Activated CD4-positive, alpha-beta T cell treated with anti-CD3 and anti-CD28 coated beads for 36 hours (primary cell): ENCODE measurements around the gene MSH3. TPM values are rescaled to one million over a fixed set of nuclear protein-coding genes. Genes with fewer than 3 reads are reported as not detected.
A peak's percentile ranks its signal among the peaks of the same experiment; 100 is the strongest.

ENCODE experiments used
- ATAC-seq: fragments of 200-7000 bp; cut with Tn5 transposase; one replicate; pipeline ENCODE4 v1.10.0; 2021; ENCODE audit warnings: mild to moderate bottlenecking, moderate library complexity
- CTCF ChIA-PET: fragments of 350-600 bp; sonication (Branson Sonifier 250); formaldehyde crosslinking; loops from one replicate; lab custom pipeline; 2021; ENCODE audit warnings: antibody characterized with exemption; lab: Charles Lee
- POLR2A ChIA-PET: fragments of 350-600 bp; sonication (Branson Sonifier 250); formaldehyde crosslinking; loops from one replicate; lab custom pipeline; 2021; ENCODE audit warnings: antibody characterized with exemption, inconsistent platforms; lab: Charles Lee
- DNase-seq: peaks from one replicate; pipeline ENCODE4 v3.0.0-alpha.2; 2020
- H3K27ac Mint-ChIP-seq: one replicate; pipeline ENCODE4 v1.8.0; 2021; ENCODE audit warnings: mixed read lengths
- H3K27me3 Mint-ChIP-seq: one replicate; pipeline ENCODE4 v1.8.0; 2021; ENCODE audit warnings: mixed read lengths
- H3K36me3 Mint-ChIP-seq: one replicate; pipeline ENCODE4 v1.8.0; 2021; ENCODE audit warnings: low read depth, mixed read lengths
- H3K4me1 Mint-ChIP-seq: one replicate; pipeline ENCODE4 v1.8.0; 2021; ENCODE audit warnings: mixed read lengths
- H3K4me3 Mint-ChIP-seq: one replicate; pipeline ENCODE4 v1.8.0; 2021; ENCODE audit warnings: mild to moderate bottlenecking, moderate library complexity, mixed read lengths
- H3K9me3 Mint-ChIP-seq: one replicate; pipeline ENCODE4 v1.8.0; 2021; ENCODE audit warnings: low read depth, mixed read lengths
- intact Hi-C, 2 experiments: fragments of 100-400 bp; cut with DNase I in 1 of 2; cut with micrococcal nuclease in 1 of 2; formaldehyde crosslinking; loops; one replicate each; pipeline versions ENCODE4 v1.14.2 to v1.15.1; 2022 to 2024; cut with DNase I, micrococcal nuclease
- total RNA-seq, 2 experiments: library from RNA; stranded (reverse); gene quantifications; one replicate each; pipeline ENCODE4 v1.2.3, GENCODE V29; 2021

The MSH3 gene
- total RNA-seq, 2 experiments from 2014 or later = 25.6 to 27.1 TPM

DNA sequence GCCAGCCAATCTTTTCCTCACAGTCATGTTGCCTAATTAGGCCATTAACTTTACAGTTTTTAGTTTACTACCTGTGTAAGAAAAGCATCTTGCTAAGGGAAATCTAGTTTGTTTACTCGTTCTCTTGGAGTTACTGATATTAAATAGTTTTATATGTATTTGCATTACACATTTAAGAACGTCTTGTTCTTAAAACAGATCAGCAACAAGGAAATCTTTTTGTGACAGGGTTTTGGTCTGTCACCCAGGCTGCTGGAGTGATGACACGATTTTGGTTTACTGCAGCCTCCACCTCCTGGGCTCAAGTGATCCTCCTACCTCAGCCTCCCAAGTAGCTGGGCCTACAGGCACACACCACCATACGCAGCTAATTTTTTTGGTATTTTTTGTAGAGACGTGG, 29.2 kb upstream of the MSH3 start:
- H3K4me3 Mint-ChIP-seq = no peak overlapping the region
- DNase-seq (no peak), ATAC-seq (no peak)
- H3K27ac Mint-ChIP-seq = no peak overlapping the region
- CTCF ChIA-PET = no interaction called here
- H3K4me1 Mint-ChIP-seq = no peaks in the 10 kb centered on the region
- peaks cover 37% of the 10 kb centered on the region for H3K36me3 Mint-ChIP-seq
- intact Hi-C loops = no loop called here
- no peaks in the 10 kb centered on the region for H3K9me3 Mint-ChIP-seq
- no peaks in the 10 kb centered on the region for H3K27me3 Mint-ChIP-seq
- POLR2A ChIA-PET = no interaction called here

DNA sequence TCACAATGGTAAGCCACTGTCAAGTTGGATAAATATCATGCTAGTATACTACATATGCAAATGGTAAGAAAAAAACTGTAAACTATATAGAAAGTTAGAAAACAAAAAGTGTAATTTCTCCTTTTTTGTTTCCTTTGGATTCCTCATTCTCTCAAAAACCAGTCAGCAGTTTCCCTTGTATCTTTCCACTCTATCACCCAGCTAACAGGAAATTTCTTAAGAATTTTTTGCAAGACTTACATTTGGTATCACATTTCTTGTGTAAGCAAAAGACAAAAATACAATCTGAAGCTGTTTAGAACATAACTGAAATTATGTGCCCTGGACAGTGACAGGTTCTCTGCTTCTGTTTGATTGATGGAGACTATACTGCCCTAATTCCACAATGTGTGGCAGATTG, 25.2 kb upstream of the MSH3 start:
- no peak for DNase-seq
- no peaks in the 10 kb centered on the region for H3K9me3 Mint-ChIP-seq
- ChIA-PET CTCF (interaction anchor here (0.6 to 0.8 kb wide), 2 partner anchors 18 to 815 kb away, joined by 3 to 4 read pairs; no protein-coding TSS in a partner anchor), POLR2A (no interaction called here)
- intact Hi-C loops = no loop called here
- H3K4me1 Mint-ChIP-seq = peaks cover 2% of the 10 kb centered on the region
- H3K27me3 Mint-ChIP-seq = no peaks in the 10 kb centered on the region
- no peak overlapping the region for H3K4me3 Mint-ChIP-seq
- no peak for ATAC-seq
- H3K27ac Mint-ChIP-seq = no peak overlapping the region
- H3K36me3 Mint-ChIP-seq = peaks cover 39% of the 10 kb centered on the region

DNA sequence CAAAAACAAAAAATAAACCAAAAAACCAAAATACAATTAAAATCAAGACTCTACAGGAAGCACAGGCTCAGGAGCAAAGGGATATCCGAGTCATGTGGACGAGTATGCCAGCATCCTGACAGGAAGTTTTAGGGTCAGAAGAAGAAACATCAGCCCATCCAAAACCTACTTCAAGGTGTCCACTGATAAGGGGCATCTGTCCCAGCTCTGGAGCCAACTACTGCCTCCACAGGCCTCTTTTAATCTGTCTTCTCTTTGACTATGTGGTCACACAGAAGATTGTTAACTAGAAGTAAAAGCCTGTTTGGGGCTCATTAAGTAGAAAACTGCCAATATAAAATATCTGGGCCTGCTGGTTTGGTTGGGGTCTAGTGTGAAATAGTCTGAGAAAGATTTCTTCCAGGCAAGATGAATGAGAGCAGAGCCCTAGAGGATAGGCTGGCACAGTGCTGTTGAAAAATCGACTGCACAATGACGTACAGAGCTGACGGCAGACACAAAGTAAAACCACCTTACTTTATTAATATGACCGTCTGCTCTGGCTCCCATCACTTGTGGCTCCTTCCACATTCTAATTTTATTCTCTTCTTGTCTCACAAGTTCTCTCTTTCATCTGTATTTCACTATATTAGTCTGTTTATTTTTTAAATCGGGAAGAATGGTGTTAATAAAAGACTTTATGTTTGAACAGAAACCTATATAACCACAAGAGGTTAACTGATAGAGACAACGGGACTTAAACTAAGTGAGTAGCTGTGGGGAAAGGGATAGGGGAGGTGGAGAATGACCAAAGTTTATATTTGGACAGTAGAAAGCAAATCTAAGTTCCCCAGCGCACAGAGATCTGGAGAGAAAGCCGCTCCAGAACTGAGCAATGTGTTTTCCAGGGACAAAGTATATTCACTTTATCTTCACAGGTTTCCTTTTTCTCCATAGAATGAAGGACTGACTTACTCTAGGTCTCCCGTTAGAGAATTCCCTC, 22.9 kb upstream of the MSH3 start:
- ChIA-PET POLR2A (no interaction called here), CTCF (no interaction called here)
- peaks cover 4% of the 10 kb centered on the region for H3K4me1 Mint-ChIP-seq
- no peak for DNase-seq
- H3K4me3 Mint-ChIP-seq = no peak overlapping the region
- intact Hi-C loops = no loop called here
- no peak for ATAC-seq
- H3K36me3 Mint-ChIP-seq = peaks cover 44% of the 10 kb centered on the region
- H3K27ac Mint-ChIP-seq = no peak overlapping the region
- H3K9me3 Mint-ChIP-seq = no peaks in the 10 kb centered on the region
- no peaks in the 10 kb centered on the region for H3K27me3 Mint-ChIP-seq

DNA sequence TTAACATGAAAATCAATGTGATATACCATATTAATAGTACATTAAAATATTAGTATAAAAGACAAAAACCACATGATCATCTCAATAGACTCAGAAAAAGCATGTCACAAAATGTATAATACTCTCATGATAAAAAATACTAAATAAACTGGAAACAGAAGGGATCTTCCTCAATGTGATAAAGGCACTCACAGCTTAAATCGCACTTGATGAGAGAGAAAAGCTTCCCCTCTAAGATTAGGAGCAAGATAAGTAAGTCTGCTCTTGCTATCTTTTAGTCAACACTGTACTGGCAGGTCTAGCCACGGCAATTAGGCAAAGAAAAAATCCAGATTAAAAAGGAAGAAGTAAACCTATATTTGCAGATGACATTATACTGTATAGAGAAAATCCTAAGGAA, 21.8 kb upstream of the MSH3 start:
- peaks cover 4% of the 10 kb centered on the region for H3K4me1 Mint-ChIP-seq
- DNase-seq (no peak), ATAC-seq (no peak)
- peaks cover 47% of the 10 kb centered on the region for H3K36me3 Mint-ChIP-seq
- no peaks in the 10 kb centered on the region for H3K27me3 Mint-ChIP-seq
- intact Hi-C loops = no loop called here
- no peak overlapping the region for H3K4me3 Mint-ChIP-seq
- ChIA-PET CTCF (no interaction called here), POLR2A (no interaction called here)
- no peak overlapping the region for H3K27ac Mint-ChIP-seq
- H3K9me3 Mint-ChIP-seq = no peaks in the 10 kb centered on the region

DNA sequence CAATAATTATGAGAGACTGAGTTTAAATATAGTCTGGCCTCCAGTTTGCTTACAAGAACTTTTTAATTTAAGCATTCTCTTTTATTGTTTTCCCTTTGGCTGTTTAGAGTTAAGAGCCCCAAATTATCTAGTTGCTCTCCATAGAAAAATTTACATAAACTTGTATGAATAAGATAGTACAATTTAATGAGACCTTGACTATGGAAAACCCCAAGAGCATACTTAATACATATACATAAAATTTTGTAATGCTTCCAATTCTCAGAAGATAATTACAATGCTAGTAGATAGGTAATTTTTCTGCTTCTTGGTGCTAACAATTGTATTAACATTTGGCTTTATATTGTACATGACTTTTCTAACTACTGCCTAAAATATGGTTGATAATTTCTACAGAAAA, 20.3 kb upstream of the MSH3 start:
- Mint-ChIP-seq H3K9me3 (no peaks in the 10 kb centered on the region), H3K4me3 (no peak overlapping the region), H3K4me1 (peaks cover 9% of the 10 kb centered on the region), H3K36me3 (peaks cover 58% of the 10 kb centered on the region), H3K27me3 (no peaks in the 10 kb centered on the region), H3K27ac (no peak overlapping the region)
- DNase-seq (no peak), ATAC-seq (no peak)
- CTCF ChIA-PET = no interaction called here
- intact Hi-C loops = no loop called here
- POLR2A ChIA-PET = no interaction called here

DNA sequence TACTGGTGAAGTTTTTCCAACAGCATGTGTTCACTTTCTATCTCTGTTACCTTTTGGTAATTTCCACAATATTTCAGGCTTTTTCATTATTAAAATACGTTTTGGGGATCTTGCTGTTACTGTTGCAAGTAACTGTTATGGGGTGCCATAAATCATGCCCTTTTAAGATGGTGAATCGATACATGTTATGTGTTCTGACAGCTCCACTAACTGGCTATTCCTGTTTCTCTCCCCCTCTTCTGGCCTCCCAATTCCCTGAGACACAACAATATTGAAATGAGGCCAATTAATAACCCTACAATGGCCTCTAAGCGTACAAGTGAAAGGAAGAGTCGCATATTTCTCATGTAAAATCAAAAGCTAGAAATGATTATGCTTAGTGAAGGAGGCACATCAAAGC, 13.1 kb upstream of the MSH3 start:
- no peaks in the 10 kb centered on the region for H3K9me3 Mint-ChIP-seq
- POLR2A ChIA-PET = no interaction called here
- CTCF ChIA-PET = no interaction called here
- H3K27ac Mint-ChIP-seq = no peak overlapping the region
- no peak for ATAC-seq
- intact Hi-C loops = no loop called here
- DNase-seq = no peak
- H3K27me3 Mint-ChIP-seq = no peaks in the 10 kb centered on the region
- peaks cover 77% of the 10 kb centered on the region for H3K36me3 Mint-ChIP-seq
- H3K4me3 Mint-ChIP-seq = no peak overlapping the region
- H3K4me1 Mint-ChIP-seq = peaks cover 9% of the 10 kb centered on the region

DNA sequence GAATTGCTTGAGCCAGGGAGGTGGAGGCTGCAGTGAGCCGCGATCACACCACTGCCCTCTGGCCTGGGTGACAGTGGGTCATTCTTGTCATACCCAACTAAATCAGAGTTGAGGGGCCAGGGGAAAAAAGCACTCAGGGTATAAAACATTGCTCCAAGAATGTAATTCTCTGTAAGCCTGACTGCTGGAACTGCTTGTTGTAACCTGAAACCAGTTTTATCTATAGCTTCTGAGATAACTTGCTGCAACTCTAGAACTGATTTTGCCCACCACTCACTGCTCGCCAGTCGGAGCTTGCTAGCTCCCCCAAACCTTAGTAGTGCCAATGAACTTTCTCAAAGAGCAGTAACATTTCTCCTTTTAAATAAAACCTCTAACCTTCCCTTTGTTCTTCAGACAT, 9.6 kb upstream of the MSH3 start:
- Mint-ChIP-seq H3K36me3 (peaks cover 76% of the 10 kb centered on the region), H3K27me3 (no peaks in the 10 kb centered on the region), H3K4me3 (no peak overlapping the region), H3K27ac (no peak overlapping the region), H3K9me3 (no peaks in the 10 kb centered on the region), H3K4me1 (peaks cover 6% of the 10 kb centered on the region)
- ChIA-PET POLR2A (no interaction called here), CTCF (no interaction called here)
- ATAC-seq = no peak
- intact Hi-C loops = no loop called here
- DNase-seq = no peak

DNA sequence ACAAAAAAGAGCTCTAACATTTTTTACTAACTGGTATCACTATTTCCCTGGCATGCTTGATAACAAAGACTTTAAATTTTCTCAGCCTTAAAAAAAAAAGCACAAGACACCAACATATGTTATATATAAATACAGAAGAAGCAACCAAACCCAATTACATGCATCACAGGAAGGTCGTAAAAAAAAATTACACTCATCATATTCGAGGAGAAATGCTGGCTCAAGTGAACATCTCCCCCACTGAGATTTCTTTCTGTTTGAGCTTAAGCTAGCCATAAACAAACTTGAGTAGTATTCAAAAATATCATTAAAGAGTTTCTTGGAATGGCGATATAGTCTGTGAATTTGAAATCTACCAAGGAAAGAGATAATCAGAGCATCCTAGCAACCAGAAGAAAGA, 7.5 kb upstream of the MSH3 start:
- ChIA-PET POLR2A (no interaction called here), CTCF (interaction anchor here (0.6 to 0.9 kb wide), 2 partner anchors 18 to 228 kb away, joined by 3 read pairs; no protein-coding TSS in a partner anchor)
- no peaks in the 10 kb centered on the region for H3K9me3 Mint-ChIP-seq
- H3K4me1 Mint-ChIP-seq = peaks cover 2% of the 10 kb centered on the region
- no peak for ATAC-seq
- H3K4me3 Mint-ChIP-seq = no peak overlapping the region
- H3K36me3 Mint-ChIP-seq = peaks cover 58% of the 10 kb centered on the region
- no peak overlapping the region for H3K27ac Mint-ChIP-seq
- intact Hi-C loops = no loop called here
- DNase-seq = no peak
- H3K27me3 Mint-ChIP-seq = no peaks in the 10 kb centered on the region

DNA sequence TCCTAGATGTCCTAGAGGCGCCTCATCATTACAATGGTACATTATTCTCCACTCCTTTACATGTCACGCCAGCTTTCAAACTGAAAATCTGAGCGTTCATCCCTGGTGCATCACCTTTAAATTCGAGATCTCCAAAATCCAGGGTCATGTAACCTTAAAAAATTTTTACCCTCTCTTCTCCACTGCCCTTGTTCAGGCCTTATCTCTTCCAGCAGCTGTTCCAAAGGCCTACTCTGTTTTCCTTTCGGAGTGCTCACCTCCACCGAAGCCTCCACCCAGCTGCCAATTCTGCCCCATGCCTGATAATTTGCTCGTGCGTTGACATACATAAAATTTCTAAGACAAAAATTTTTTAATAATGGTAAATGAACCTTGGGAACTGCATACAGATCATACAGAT, 950 bp upstream of the MSH3 start:
- DNase-seq = no peak
- no peaks in the 10 kb centered on the region for H3K27me3 Mint-ChIP-seq
- H3K9me3 Mint-ChIP-seq = no peaks in the 10 kb centered on the region
- ATAC-seq = no peak
- H3K27ac Mint-ChIP-seq = peak overlapping the region; percentile 88
- H3K36me3 Mint-ChIP-seq = peaks cover 36% of the 10 kb centered on the region
- H3K4me1 Mint-ChIP-seq = peaks cover 20% of the 10 kb centered on the region
- ChIA-PET CTCF (no interaction called here), POLR2A (interaction anchor here (0.5 to 0.6 kb wide), 2 partner anchors 182 to 1115 kb away, joined by 4 read pairs; no protein-coding TSS in a partner anchor)
- H3K4me3 Mint-ChIP-seq = peak overlapping the region; percentile 94
- intact Hi-C loops = loop anchor here in 1 of 2 experiments (10.0 kb wide), 4 partner anchors 569 to 1621 kb away; partner anchors contain the start of genes ATG10, RPS23 and TENT2

DNA sequence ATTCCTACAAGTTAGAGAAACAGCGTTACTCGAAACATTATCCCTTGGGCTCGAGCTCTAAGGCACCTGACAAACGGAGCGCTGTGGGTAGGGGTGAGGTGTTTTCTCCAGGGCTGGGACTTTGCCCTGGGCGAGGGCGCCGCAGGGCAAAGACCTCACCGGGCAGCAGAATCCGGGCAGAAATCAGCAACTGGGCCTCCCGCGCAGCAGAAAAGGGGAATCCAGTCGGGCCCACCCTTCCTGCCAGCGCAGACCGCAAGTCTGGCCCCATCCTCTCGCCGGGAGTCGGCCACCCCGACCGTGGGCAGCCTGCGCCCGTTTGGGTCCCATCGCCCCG, 430 bp upstream of the MSH3 start:
- ChIA-PET POLR2A (interaction anchor here (0.5 kb wide), 2 partner anchors 205 to 1115 kb away, joined by 3 to 4 read pairs; no protein-coding TSS in a partner anchor), CTCF (interaction anchor here (2.7 kb wide), 1 partner anchor 16 kb away, joined by 10 read pairs; no protein-coding TSS in a partner anchor)
- Mint-ChIP-seq H3K27ac (peak overlapping the region; percentile 88), H3K36me3 (peaks cover 32% of the 10 kb centered on the region), H3K9me3 (no peaks in the 10 kb centered on the region), H3K4me1 (peaks cover 20% of the 10 kb centered on the region), H3K4me3 (peak overlapping the region; percentile 94), H3K27me3 (no peaks in the 10 kb centered on the region)
- ATAC-seq = no peak
- DNase-seq = peak; percentile 59
- intact Hi-C loops = loop anchor here in 1 of 2 experiments (1.0 to 10.0 kb wide), 7 partner anchors 246 to 1621 kb away; partner anchors contain the start of genes ATG10, MTX3, RPS23 and TENT2

DNA sequence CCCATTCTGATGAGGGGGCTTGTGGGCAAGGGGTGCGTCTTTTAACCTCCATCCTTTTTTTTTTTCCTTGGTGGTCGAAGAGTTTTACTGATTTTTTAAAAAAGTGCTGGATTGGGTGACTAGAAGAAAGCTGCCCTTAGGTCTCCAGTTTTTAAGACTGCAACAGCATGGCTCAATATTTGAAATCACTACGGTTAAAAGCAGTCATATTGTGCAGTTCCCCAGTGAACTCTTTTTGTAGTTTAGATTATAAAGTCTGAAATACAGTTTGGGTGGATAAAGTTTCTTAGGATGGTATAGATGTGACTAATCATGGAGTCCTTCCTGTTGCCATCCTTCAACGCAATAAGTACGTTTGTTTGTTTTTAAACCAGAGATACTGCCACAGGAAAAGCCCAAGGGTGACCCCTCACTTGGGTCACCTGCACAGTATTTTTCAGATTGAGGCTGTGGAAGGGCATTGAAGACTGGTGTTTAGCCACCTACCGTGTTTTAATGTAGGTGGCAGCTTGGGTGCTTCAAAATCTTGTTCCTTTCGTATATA, 851 bp downstream of the MSH3 start:
- POLR2A ChIA-PET = interaction anchor here (0.6 to 1.0 kb wide), 2 partner anchors 11 to 762 kb away, joined by 3 read pairs; no protein-coding TSS in a partner anchor
- ATAC-seq (no peak), DNase-seq (no peak)
- Mint-ChIP-seq H3K27ac (peak overlapping the region; percentile 99), H3K27me3 (no peaks in the 10 kb centered on the region), H3K4me1 (peaks cover 27% of the 10 kb centered on the region), H3K36me3 (peaks cover 45% of the 10 kb centered on the region), H3K9me3 (no peaks in the 10 kb centered on the region), H3K4me3 (peak overlapping the region; percentile 94)
- intact Hi-C loops = loop anchor here (1.0 to 10.0 kb wide), 11 partner anchors 167 to 1619 kb away; partner anchors contain the start of genes FAM151B (in 2 of the 2), ATG10 (in 1 of the 2), MTX3 (in 1 of the 2) and RPS23 (in 1 of the 2)
- CTCF ChIA-PET = interaction anchor here (1.0 to 2.7 kb wide), 3 partner anchors 11 to 17 kb away, joined by 5 to 10 read pairs (median 10); no protein-coding TSS in a partner anchor
